ENCODE results near the gene OR1J2. TPM values are rescaled to one million over a fixed set of nuclear protein-coding genes. Genes with fewer than 3 reads are reported as not detected.

OR1J2 gene
- total RNA-seq: not detected

GRCh38 chr9:122510502-122510901 is at the start of gene OR1J2:
Gene OR1J2 (plus strand): TSS chr9:122510802. CDS start chr9:122510802, 0 bp downstream.
- TF ChIP-seq CTCF (IDR thresholded peaks at IDR 0.05; ENCODE audit: low read depth): no peak

- TF ChIP-seq CTCF (IDR thresholded peaks at IDR 0.05; ENCODE audit: low read depth): no peak
These were observed 46.6 kb upstream of the OR1J2 start for GRCh38 chr9:122463828-122464632.

- no peak for TF ChIP-seq CTCF (IDR thresholded peaks at IDR 0.05; ENCODE audit: low read depth)
These were observed 45.7 kb upstream of the OR1J2 start for GRCh38 chr9:122464633-122465567.

GRCh38 chr9:122466456-122466855 is 44.1 kb upstream of the OR1J2 start:
- TF ChIP-seq CTCF (IDR thresholded peaks at IDR 0.05; ENCODE audit: low read depth): no peak

- TF ChIP-seq CTCF (IDR thresholded peaks at IDR 0.05; ENCODE audit: low read depth): no peak
These were observed 41.9 kb upstream of the OR1J2 start for GRCh38 chr9:122468735-122469134.

- no peak for TF ChIP-seq CTCF (IDR thresholded peaks at IDR 0.05; ENCODE audit: low read depth)
These were observed 36.0 kb upstream of the OR1J2 start for GRCh38 chr9:122474561-122474960.

GRCh38 chr9:122475717-122476116 is 34.9 kb upstream of the OR1J2 start:
- TF ChIP-seq CTCF (IDR thresholded peaks at IDR 0.05; ENCODE audit: low read depth): no peak

Data from subcutaneous adipose tissue (tissue), 4 donors.